Choroid plexus epithelial cell (primary cell): Measurements from ENCODE around the gene P2RX1.

Experiments
- DNase-seq: peaks from one replicate; pipeline ENCODE4 v3.0.0-alpha.2; 2010; ENCODE audit warnings: low read depth
- H3K4me3 ChIP-seq: 2 replicates; pipeline ENCODE4 v1.5.1; 2011; ENCODE audit warnings: low read depth, mild to moderate bottlenecking, control low read depth, low read length, moderate library complexity
- CTCF ChIP-seq: conservative IDR thresholded peaks from 2 replicates; pipeline ENCODE4 v1.5.1; 2011; ENCODE audit warnings: low read depth, mild to moderate bottlenecking, control low read depth, inconsistent platforms, low read length, moderate library complexity

Gene P2RX1

GRCh38 chr17:3956983-3957382 is 40.7 kb upstream of the P2RX1 start:
- no peak for DNase-seq
- H3K4me3 ChIP-seq: no peak overlapping the region
- TF ChIP-seq CTCF: no peak

GRCh38 chr17:3956327-3956957 is 40.2 kb upstream of the P2RX1 start:
- H3K4me3 ChIP-seq: no peak overlapping the region
- TF ChIP-seq CTCF: no peak
- no peak for DNase-seq

- H3K4me3 ChIP-seq: no peak overlapping the region
- no peak for DNase-seq
- no peak for TF ChIP-seq CTCF
These were observed 39.4 kb upstream of the P2RX1 start for GRCh38 chr17:3955673-3955988.

GRCh38 chr17:3954976-3955672 is 38.9 kb upstream of the P2RX1 start:
- TF ChIP-seq CTCF: no peak
- H3K4me3 ChIP-seq: no peak overlapping the region
- DNase-seq: no peak

GRCh38 chr17:3954086-3954485 is 37.8 kb upstream of the P2RX1 start:
- no peak for TF ChIP-seq CTCF
- DNase-seq: no peak
- H3K4me3 ChIP-seq: no peak overlapping the region

GRCh38 chr17:3953542-3953941 is 37.3 kb upstream of the P2RX1 start:
- no peak for DNase-seq
- no peak for TF ChIP-seq CTCF
- H3K4me3 ChIP-seq: no peak overlapping the region

GRCh38 chr17:3952186-3952585 is 35.9 kb upstream of the P2RX1 start:
- no peak for DNase-seq
- TF ChIP-seq CTCF: no peak
- no peak overlapping the region for H3K4me3 ChIP-seq
